Measurements from ENCODE around the gene PTPRE. TPM values are rescaled to one million over a fixed set of nuclear protein-coding genes. Genes with fewer than 3 reads are reported as not detected.

Gene PTPRE
- total RNA-seq, 1 experiment from 2014 or later, result 12.3 TPM

GRCh38 chr10:127959428-127959827 is 52.5 kb downstream of the PTPRE start:
- Histone ChIP-seq H4K20me1 (ENCODE audit: insufficient read depth) (no peaks in the 10 kb centered on the region), H3K9ac (ENCODE audit: low read length) (no peak overlapping the region), H3K27me3 (ENCODE audit: insufficient read depth, low read length) (no peaks in the 10 kb centered on the region), H3K9me3 (ENCODE audit: control insufficient read depth in 1 of 2, insufficient read depth in 1 of 2, low read depth in 1 of 2, low read length in 2 of 2) (no peaks in the 10 kb centered on the region), H3K9me2 (ENCODE audit: insufficient read depth) (no peaks in the 10 kb centered on the region), H3K4me1 (ENCODE audit: control insufficient read depth in 1 of 2, insufficient read depth in 2 of 2, low read length in 2 of 2) (no peaks in the 10 kb centered on the region), H3K27ac (ENCODE audit: low read depth, low read length) (no peak overlapping the region), H3K79me2 (ENCODE audit: insufficient read depth, low read length) (no peaks in the 10 kb centered on the region), H3K4me2 (ENCODE audit: low read length) (no peak overlapping the region), H3K36me3 (ENCODE audit: control insufficient read depth in 1 of 2, insufficient read depth in 2 of 2, low read length in 2 of 2) (no peaks in the 10 kb centered on the region), H2AFZ (ENCODE audit: low read depth, low read length, poor library complexity, severe bottlenecking) (no peak overlapping the region), H3K4me3 (replicated peaks in 1 of 2; ENCODE audit: low read depth in 1 of 2, low read length in 2 of 2) (no peak overlapping the region)
- POLR2A ChIA-PET, result no interaction called here
- no peak for ATAC-seq
- no peak for DNase-seq (ENCODE audit: low read depth, low spot score)
- intact Hi-C loops (cut with micrococcal nuclease), result no loop called here
- RAD21 ChIA-PET (ENCODE audit: low non-redundant PET in 1 of 2, low total read pairs in 2 of 2, uncharacterized antibody in 2 of 2, unreplicated experiment in 2 of 2), result no interaction called here
- no TSS peak for BruUV-seq (replicated peaks)
- TF ChIP-seq YY1 (IDR thresholded peaks at IDR 0.05; ENCODE audit: extremely low read depth, insufficient replicate concordance, low read depth, low read length) (no peak), SP1 (IDR thresholded peaks at IDR 0.05; ENCODE audit: low read depth) (no peak), ELF1 (IDR thresholded peaks at IDR 0.05; ENCODE audit: borderline replicate concordance, low read depth) (no peak), EZH2phosphoT487 (IDR thresholded peaks at IDR 0.05; ENCODE audit: borderline replicate concordance) (no peak), CTCF (IDR thresholded peaks at IDR 0.05 in 2 of 3, conservative IDR thresholded peaks at IDR 0.05 in 1 of 3; ENCODE audit: borderline replicate concordance in 1 of 3, insufficient read depth in 1 of 3, low read depth in 2 of 3, low read length in 2 of 3) (no peak), JUND (IDR thresholded peaks at IDR 0.05) (no peak)
- CTCF ChIA-PET, result no interaction called here

- Histone ChIP-seq H4K20me1 (ENCODE audit: insufficient read depth) (no peaks in the 10 kb centered on the region), H3K27me3 (ENCODE audit: insufficient read depth, low read length) (no peaks in the 10 kb centered on the region), H3K27ac (ENCODE audit: low read depth, low read length) (no peak overlapping the region), H2AFZ (ENCODE audit: low read depth, low read length, poor library complexity, severe bottlenecking) (no peak overlapping the region), H3K4me2 (ENCODE audit: low read length) (no peak overlapping the region), H3K4me1 (ENCODE audit: control insufficient read depth in 1 of 2, insufficient read depth in 2 of 2, low read length in 2 of 2) (no peaks in the 10 kb centered on the region), H3K9me2 (ENCODE audit: insufficient read depth) (no peaks in the 10 kb centered on the region), H3K79me2 (ENCODE audit: insufficient read depth, low read length) (no peaks in the 10 kb centered on the region), H3K36me3 (ENCODE audit: control insufficient read depth in 1 of 2, insufficient read depth in 2 of 2, low read length in 2 of 2) (no peaks in the 10 kb centered on the region), H3K9ac (ENCODE audit: low read length) (no peak overlapping the region), H3K9me3 (ENCODE audit: control insufficient read depth in 1 of 2, insufficient read depth in 1 of 2, low read depth in 1 of 2, low read length in 2 of 2) (no peaks in the 10 kb centered on the region), H3K4me3 (replicated peaks in 1 of 2; ENCODE audit: low read depth in 1 of 2, low read length in 2 of 2) (no peak overlapping the region)
- intact Hi-C loops (cut with micrococcal nuclease), result no loop called here
- BruUV-seq (replicated peaks), result no TSS peak
- RAD21 ChIA-PET (ENCODE audit: low non-redundant PET in 1 of 2, low total read pairs in 2 of 2, uncharacterized antibody in 2 of 2, unreplicated experiment in 2 of 2), result no interaction called here
- CTCF ChIA-PET, result no interaction called here
- POLR2A ChIA-PET, result no interaction called here
- ATAC-seq (no peak), DNase-seq (ENCODE audit: low read depth, low spot score) (no peak)
- TF ChIP-seq EZH2 (IDR thresholded peaks at IDR 0.05) (no peak), ATF3 (IDR thresholded peaks at IDR 0.05) (no peak), CTCF (IDR thresholded peaks at IDR 0.05 in 2 of 3, conservative IDR thresholded peaks at IDR 0.05 in 1 of 3; ENCODE audit: borderline replicate concordance in 1 of 3, insufficient read depth in 1 of 3, low read depth in 2 of 3, low read length in 2 of 3) (no peak), ZBTB33 (IDR thresholded peaks at IDR 0.05; ENCODE audit: extremely low read depth, insufficient replicate concordance, low read length) (no peak), RAD21 (IDR thresholded peaks at IDR 0.05; ENCODE audit: low read depth) (no peak), EZH2phosphoT487 (IDR thresholded peaks at IDR 0.05; ENCODE audit: borderline replicate concordance) (no peak), POLR2AphosphoS5 (IDR thresholded peaks at IDR 0.05; ENCODE audit: low read depth, low read length) (no peak), JUND (IDR thresholded peaks at IDR 0.05) (no peak), ZNF274 (IDR thresholded peaks at IDR 0.05; ENCODE audit: low read depth, low read length) (no peak), SIN3A (IDR thresholded peaks at IDR 0.05; ENCODE audit: low read depth) (no peak), YY1 (IDR thresholded peaks at IDR 0.05; ENCODE audit: extremely low read depth, insufficient replicate concordance, low read depth, low read length) (no peak)
These were observed 54.2 kb downstream of the PTPRE start for GRCh38 chr10:127961071-127961470.

Measured in HCT116 (cell line).